HCT116 (cell line): Measurements from ENCODE around the gene GPLD1. TPM values are rescaled to one million over a fixed set of nuclear protein-coding genes. Genes with fewer than 3 reads are reported as not detected.

ENCODE experiments used
- ATAC-seq: fragments of 200-7000 bp; cut with Tn5 transposase; 2 replicates; pipeline ENCODE4 v1.9.1; 2020; ENCODE audit warnings: mild to moderate bottlenecking, moderate library complexity
- BruUV-seq: library from RNA; stranded (reverse); fragments of 400-500 nt; replicated peaks from 2 replicates; lab custom pipeline; 2021; lab: Mats Ljungman, UMichigan
- CTCF ChIA-PET: fragments of 300-600 bp; sonication (Branson Sonifier 250); formaldehyde crosslinking; loops from one replicate; lab custom pipeline; 2021; ENCODE audit warnings: antibody characterized with exemption; lab: Charles Lee
- POLR2A ChIA-PET: fragments of 300-600, 350-600 bp; sonication (Branson Sonifier 250); formaldehyde crosslinking; loops from one replicate; lab custom pipeline; 2021; ENCODE audit warnings: antibody characterized with exemption; lab: Charles Lee
- RAD21 ChIA-PET, 2 experiments: fragments of 300-600 bp; sonication (Branson Sonifier 250); formaldehyde crosslinking; loops; one replicate each; lab custom pipeline; 2023; ENCODE audit warnings: low total read pairs in 2 of 2; ENCODE audit not compliant: uncharacterized antibody in 2 of 2, unreplicated experiment in 2 of 2, low non-redundant PET in 1 of 2; lab: Charles Lee
- DNase-seq: peaks from one replicate; pipeline ENCODE4 v3.0.0-alpha.2; 2010; ENCODE audit warnings: low read depth, low spot score
- H2AFZ ChIP-seq: fragments of 200-600 bp; shearing (Covaris generic), sonication (generic); 2 replicates; pipeline ENCODE4 v1.6.1; 2017; ENCODE audit warnings: low read depth, mixed run types, mixed read lengths, antibody characterized with exemption, low read length; ENCODE audit not compliant: poor library complexity, severe bottlenecking
- H3K27ac ChIP-seq: 2 replicates; pipeline ENCODE4 v1.5.1; 2012; ENCODE audit warnings: low read depth, low read length
- H3K27me3 ChIP-seq: fragments of 200-600 bp; sonication (generic); 2 replicates; pipeline ENCODE4 v1.6.1; 2016; ENCODE audit warnings: mixed run types, low read length, mixed read lengths; ENCODE audit not compliant: insufficient read depth
- H3K36me3 ChIP-seq, 2 experiments: fragments of 200-500 bp in 1 of 2; fragments of 200-600 bp in 1 of 2; sonication (Bioruptor generic) in 1 of 2; sonication (generic) in 1 of 2; 2 replicates each; pipeline versions ENCODE4 v1.5.1 to v1.6.1; 2014 to 2016; ENCODE audit warnings: low read length in 2 of 2, inconsistent platforms in 1 of 2, mixed read lengths in 1 of 2, mixed run types in 1 of 2; ENCODE audit not compliant: insufficient read depth in 2 of 2, control insufficient read depth in 1 of 2
- H3K4me1 ChIP-seq, 2 experiments: fragments of 200-600 bp in 1 of 2; sonication (generic) in 1 of 2; 2 replicates each; pipeline versions ENCODE4 v1.5.1 to v1.6.1; 2012 to 2017; ENCODE audit warnings: low read length in 2 of 2, inconsistent platforms in 1 of 2, mild to moderate bottlenecking in 1 of 2, mixed read lengths in 1 of 2, mixed run types in 1 of 2, moderate library complexity in 1 of 2; ENCODE audit not compliant: insufficient read depth in 2 of 2, control insufficient read depth in 1 of 2
- H3K4me2 ChIP-seq: fragments of 200-600 bp; sonication (generic); 2 replicates; pipeline ENCODE4 v1.6.1; 2017; ENCODE audit warnings: mixed run types, low read length, mixed read lengths
- H3K4me3 ChIP-seq, 2 experiments: fragments of 200-600 bp in 1 of 2; sonication (generic) in 1 of 2; replicated peaks in 1 of 2; 2 replicates each; pipeline ENCODE4 v1.5.1; 2011 to 2016; ENCODE audit warnings: low read length in 2 of 2, control low read depth in 1 of 2, low read depth in 1 of 2, mild to moderate bottlenecking in 1 of 2, mixed read lengths in 1 of 2, mixed run types in 1 of 2
- H3K79me2 ChIP-seq: fragments of 200-600 bp; sonication (generic); 2 replicates; pipeline ENCODE4 v1.6.1; 2017; ENCODE audit warnings: mild to moderate bottlenecking, mixed run types, low read length, moderate library complexity, mixed read lengths; ENCODE audit not compliant: insufficient read depth
- H3K9ac ChIP-seq: fragments of 200-600 bp; sonication (generic); 2 replicates; pipeline ENCODE4 v1.6.1; 2016; ENCODE audit warnings: low read length, mixed read lengths
- H3K9me2 ChIP-seq: fragments of 200-600 bp; sonication (generic), shearing (Covaris generic); 2 replicates; pipeline ENCODE4 v1.6.1; 2017; ENCODE audit warnings: mixed run types, mild to moderate bottlenecking, moderate library complexity; ENCODE audit not compliant: insufficient read depth
- H3K9me3 ChIP-seq, 2 experiments: fragments of 200-500 bp in 1 of 2; fragments of 200-600 bp in 1 of 2; sonication (Bioruptor generic) in 1 of 2; sonication (generic) in 1 of 2; 2 replicates each; pipeline ENCODE4 v1.6.1; 2014 to 2017; ENCODE audit warnings: low read length in 2 of 2, mixed read lengths in 2 of 2, inconsistent platforms in 1 of 2, low read depth in 1 of 2, mild to moderate bottlenecking in 1 of 2, mixed run types in 1 of 2, moderate library complexity in 1 of 2; ENCODE audit not compliant: control insufficient read depth in 1 of 2, insufficient read depth in 1 of 2
- H4K20me1 ChIP-seq: fragments of 200-600 bp; sonication (generic), shearing (Covaris generic); 2 replicates; pipeline ENCODE4 v1.6.1; 2017; ENCODE audit warnings: mixed run types, mild to moderate bottlenecking, moderate library complexity; ENCODE audit not compliant: insufficient read depth
- CBX3 ChIP-seq: IDR thresholded peaks from 2 replicates; pipeline ENCODE4 v1.6.1; 2012; ENCODE audit warnings: low read depth
- CEBPB ChIP-seq: IDR thresholded peaks from 2 replicates; pipeline ENCODE4 v1.6.1; 2012; ENCODE audit warnings: low read depth
- EGR1 ChIP-seq: IDR thresholded peaks from 2 replicates; pipeline ENCODE4 v1.6.1; 2012; ENCODE audit warnings: low read depth
- EZH2 ChIP-seq: fragments of 200-600 bp; sonication (generic); IDR thresholded peaks from 2 replicates; pipeline ENCODE4 v1.6.1; 2017; ENCODE audit warnings: antibody characterized with exemption, mixed run types
- EZH2phosphoT487 ChIP-seq: fragments of 200-600 bp; IDR thresholded peaks from 2 replicates; pipeline ENCODE4 v1.6.1; 2018; ENCODE audit warnings: antibody characterized with exemption, borderline replicate concordance
- FOSL1 ChIP-seq: IDR thresholded peaks from 2 replicates; pipeline ENCODE4 v1.6.1; 2012; ENCODE audit warnings: low read depth
- RAD21 ChIP-seq: IDR thresholded peaks from 2 replicates; pipeline ENCODE4 v1.6.1; 2012; ENCODE audit warnings: low read depth, mild to moderate bottlenecking
- SP1 ChIP-seq: IDR thresholded peaks from 2 replicates; pipeline ENCODE4 v1.6.1; 2012; ENCODE audit warnings: low read depth
- intact Hi-C: fragments of 100-400 bp; cut with micrococcal nuclease; formaldehyde crosslinking; loops from 2 replicates; pipeline ENCODE4 v1.10.0; 2022
- total RNA-seq: library from RNA; stranded (reverse); gene quantifications from one replicate; pipeline ENCODE4 v1.2.1, GENCODE V29; 2021; ENCODE audit not compliant: unreplicated experiment
- TF ChIP-seq, protein P1 (sequence below): IDR thresholded peaks from 2 replicates; pipeline ENCODE4 v1.6.1; 2012
- TF ChIP-seq, protein P2 (sequence below): IDR thresholded peaks from 2 replicates; pipeline ENCODE4 v1.6.1; 2011; ENCODE audit warnings: mild to moderate bottlenecking, low read length, moderate library complexity; ENCODE audit not compliant: insufficient replicate concordance; ENCODE audit errors: extremely low read depth
- TF ChIP-seq, protein P3 (sequence below), 3 experiments: fragments of 200-600 bp in 1 of 3; sonication (generic) in 1 of 3; IDR thresholded peaks in 2 of 3; conservative IDR thresholded peaks in 1 of 3; 2 replicates each; pipeline ENCODE4 v1.5.1; 2012 to 2017; ENCODE audit warnings: low read depth in 2 of 3, low read length in 2 of 3, antibody characterized with exemption in 1 of 3, borderline replicate concordance in 1 of 3, control low read depth in 1 of 3, mild to moderate bottlenecking in 1 of 3, mixed read lengths in 1 of 3, mixed run types in 1 of 3, moderate library complexity in 1 of 3; ENCODE audit not compliant: insufficient read depth in 1 of 3

The GPLD1 gene
- total RNA-seq, 1 experiment from 2014 or later: 2.1 TPM

DNA sequence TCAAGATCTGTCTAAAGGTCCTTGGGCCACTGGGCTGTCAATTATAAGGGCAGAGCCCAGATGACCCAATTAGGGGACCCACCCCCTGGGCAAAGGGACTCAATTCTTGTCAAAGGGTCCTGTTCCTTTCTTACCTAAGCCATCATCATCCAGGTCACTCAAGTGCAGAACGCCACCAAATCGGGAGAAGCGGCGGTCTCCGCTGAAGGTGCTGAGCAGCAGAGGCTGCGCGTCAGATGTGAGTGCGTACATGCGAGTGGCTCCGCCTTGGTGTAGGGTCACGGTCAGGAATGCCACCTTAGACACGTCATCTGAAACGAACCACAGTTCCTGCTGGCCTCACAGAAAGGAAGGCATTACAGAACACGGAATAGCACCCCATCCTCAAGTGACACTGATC lies 52.4 kb downstream of the GPLD1 start:
- no peaks in the 10 kb centered on the region for H3K36me3 ChIP-seq
- intact Hi-C loops: no loop called here
- no peaks in the 10 kb centered on the region for H3K9me3 ChIP-seq
- H3K79me2 ChIP-seq: no peaks in the 10 kb centered on the region
- no peak overlapping the region for H3K27ac ChIP-seq
- POLR2A ChIA-PET: no interaction called here
- TF ChIP-seq FOSL1 (no peak), CBX3 (no peak), SP1 (no peak), EZH2phosphoT487 (no peak), RAD21 (no peak), CEBPB (no peak), EZH2 (no peak), EGR1 (no peak)
- TF ChIP-seq, protein P1, sequence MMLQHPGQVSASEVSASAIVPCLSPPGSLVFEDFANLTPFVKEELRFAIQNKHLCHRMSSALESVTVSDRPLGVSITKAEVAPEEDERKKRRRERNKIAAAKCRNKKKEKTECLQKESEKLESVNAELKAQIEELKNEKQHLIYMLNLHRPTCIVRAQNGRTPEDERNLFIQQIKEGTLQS: no peak
- TF ChIP-seq, protein P2, sequence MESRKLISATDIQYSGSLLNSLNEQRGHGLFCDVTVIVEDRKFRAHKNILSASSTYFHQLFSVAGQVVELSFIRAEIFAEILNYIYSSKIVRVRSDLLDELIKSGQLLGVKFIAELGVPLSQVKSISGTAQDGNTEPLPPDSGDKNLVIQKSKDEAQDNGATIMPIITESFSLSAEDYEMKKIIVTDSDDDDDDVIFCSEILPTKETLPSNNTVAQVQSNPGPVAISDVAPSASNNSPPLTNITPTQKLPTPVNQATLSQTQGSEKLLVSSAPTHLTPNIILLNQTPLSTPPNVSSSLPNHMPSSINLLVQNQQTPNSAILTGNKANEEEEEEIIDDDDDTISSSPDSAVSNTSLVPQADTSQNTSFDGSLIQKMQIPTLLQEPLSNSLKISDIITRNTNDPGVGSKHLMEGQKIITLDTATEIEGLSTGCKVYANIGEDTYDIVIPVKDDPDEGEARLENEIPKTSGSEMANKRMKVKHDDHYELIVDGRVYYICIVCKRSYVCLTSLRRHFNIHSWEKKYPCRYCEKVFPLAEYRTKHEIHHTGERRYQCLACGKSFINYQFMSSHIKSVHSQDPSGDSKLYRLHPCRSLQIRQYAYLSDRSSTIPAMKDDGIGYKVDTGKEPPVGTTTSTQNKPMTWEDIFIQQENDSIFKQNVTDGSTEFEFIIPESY: no peak
- TF ChIP-seq, protein P3, sequence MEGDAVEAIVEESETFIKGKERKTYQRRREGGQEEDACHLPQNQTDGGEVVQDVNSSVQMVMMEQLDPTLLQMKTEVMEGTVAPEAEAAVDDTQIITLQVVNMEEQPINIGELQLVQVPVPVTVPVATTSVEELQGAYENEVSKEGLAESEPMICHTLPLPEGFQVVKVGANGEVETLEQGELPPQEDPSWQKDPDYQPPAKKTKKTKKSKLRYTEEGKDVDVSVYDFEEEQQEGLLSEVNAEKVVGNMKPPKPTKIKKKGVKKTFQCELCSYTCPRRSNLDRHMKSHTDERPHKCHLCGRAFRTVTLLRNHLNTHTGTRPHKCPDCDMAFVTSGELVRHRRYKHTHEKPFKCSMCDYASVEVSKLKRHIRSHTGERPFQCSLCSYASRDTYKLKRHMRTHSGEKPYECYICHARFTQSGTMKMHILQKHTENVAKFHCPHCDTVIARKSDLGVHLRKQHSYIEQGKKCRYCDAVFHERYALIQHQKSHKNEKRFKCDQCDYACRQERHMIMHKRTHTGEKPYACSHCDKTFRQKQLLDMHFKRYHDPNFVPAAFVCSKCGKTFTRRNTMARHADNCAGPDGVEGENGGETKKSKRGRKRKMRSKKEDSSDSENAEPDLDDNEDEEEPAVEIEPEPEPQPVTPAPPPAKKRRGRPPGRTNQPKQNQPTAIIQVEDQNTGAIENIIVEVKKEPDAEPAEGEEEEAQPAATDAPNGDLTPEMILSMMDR (IDR thresholded peaks at IDR 0.05 in 2 of 3, conservative IDR thresholded peaks at IDR 0.05 in 1 of 3; ENCODE audit: borderline replicate concordance in 1 of 3, insufficient read depth in 1 of 3, low read depth in 2 of 3, low read length in 2 of 3): no peak
- no peak for ATAC-seq
- H2AFZ ChIP-seq: no peak overlapping the region
- H3K4me1 ChIP-seq: no peaks in the 10 kb centered on the region
- no peak overlapping the region for H3K9ac ChIP-seq
- no peaks in the 10 kb centered on the region for H4K20me1 ChIP-seq
- no TSS peak for BruUV-seq
- CTCF ChIA-PET: no interaction called here
- DNase-seq: no peak
- no peak overlapping the region for H3K4me3 ChIP-seq
- no peak overlapping the region for H3K4me2 ChIP-seq
- no peaks in the 10 kb centered on the region for H3K9me2 ChIP-seq
- no peaks in the 10 kb centered on the region for H3K27me3 ChIP-seq
- RAD21 ChIA-PET: no interaction called here
